AG04450 (cell line): ENCODE measurements around the gene UBE2E2. TPM values are rescaled to one million over a fixed set of nuclear protein-coding genes. Genes with fewer than 3 reads are reported as not detected.

Experiments used
- CTCF ChIA-PET: fragments of 300-600, 350-600 bp; formaldehyde crosslinking; extraction: SDS; loops from one replicate; lab custom pipeline; 2022; ENCODE audit warnings: antibody characterized with exemption, inconsistent platforms; lab: Charles Lee
- POLR2A ChIA-PET: fragments of 350-600 bp; formaldehyde crosslinking; extraction: SDS; loops from one replicate; lab custom pipeline; 2021; ENCODE audit warnings: antibody characterized with exemption, inconsistent platforms; lab: Yijun Ruan, JAX
- DNase-seq: peaks from one replicate; pipeline ENCODE4 v3.0.0-alpha.2; 2011; ENCODE audit warnings: low read depth, low spot score
- H3K27ac ChIP-seq: one replicate; pipeline ENCODE4 v1.5.1; 2012; ENCODE audit warnings: low read depth, low read length, control low read depth
- H3K27me3 ChIP-seq: one replicate; pipeline ENCODE4 v1.6.0; 2012; ENCODE audit warnings: low read length; ENCODE audit not compliant: control insufficient read depth, insufficient read depth
- H3K4me3 ChIP-seq: 2 replicates; pipeline ENCODE4 v1.5.1; 2011; ENCODE audit warnings: mild to moderate bottlenecking, low read depth, low read length, control low read depth
- H3K9me3 ChIP-seq: 2 replicates; pipeline ENCODE4 v1.5.1; 2012; ENCODE audit warnings: low read length; ENCODE audit not compliant: control insufficient read depth, insufficient read depth
- polyA plus RNA-seq: library from polyadenylated mRNA; depleted of rRNA; stranded (reverse); fragments of >200 nt; gene quantifications from 2 replicates; pipeline ENCODE4 v1.2.3, GENCODE V29; 2011
- TF ChIP-seq, protein P1 (sequence below): IDR thresholded peaks from 2 replicates; pipeline ENCODE4 v1.5.1; 2011; ENCODE audit warnings: low read depth, low read length, control low read depth, inconsistent platforms

UBE2E2 gene
- polyA plus RNA-seq, 1 experiment: 43.2 TPM

DNA sequence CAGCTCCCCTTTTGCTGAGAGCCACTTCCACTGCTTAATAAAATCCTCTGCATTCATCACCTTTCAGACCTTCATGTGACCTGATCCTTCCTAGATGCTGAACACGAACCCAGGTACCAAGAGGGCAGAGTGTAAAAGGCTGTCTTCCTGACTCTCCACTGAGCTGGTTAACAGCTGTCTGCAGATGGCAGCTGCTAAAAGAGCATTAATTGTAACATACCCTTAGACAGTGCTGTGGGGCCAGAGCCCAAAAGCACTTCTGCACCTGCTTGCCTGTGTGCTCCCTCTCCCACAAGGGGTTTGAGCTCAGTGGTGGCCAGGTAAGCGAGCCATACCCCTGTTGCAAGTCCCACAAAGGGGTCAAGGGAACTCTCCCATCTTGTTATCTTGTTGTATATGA lies 187.3 kb downstream of the UBE2E2 start:
- no peaks in the 10 kb centered on the region for H3K27me3 ChIP-seq
- TF ChIP-seq, protein P1, sequence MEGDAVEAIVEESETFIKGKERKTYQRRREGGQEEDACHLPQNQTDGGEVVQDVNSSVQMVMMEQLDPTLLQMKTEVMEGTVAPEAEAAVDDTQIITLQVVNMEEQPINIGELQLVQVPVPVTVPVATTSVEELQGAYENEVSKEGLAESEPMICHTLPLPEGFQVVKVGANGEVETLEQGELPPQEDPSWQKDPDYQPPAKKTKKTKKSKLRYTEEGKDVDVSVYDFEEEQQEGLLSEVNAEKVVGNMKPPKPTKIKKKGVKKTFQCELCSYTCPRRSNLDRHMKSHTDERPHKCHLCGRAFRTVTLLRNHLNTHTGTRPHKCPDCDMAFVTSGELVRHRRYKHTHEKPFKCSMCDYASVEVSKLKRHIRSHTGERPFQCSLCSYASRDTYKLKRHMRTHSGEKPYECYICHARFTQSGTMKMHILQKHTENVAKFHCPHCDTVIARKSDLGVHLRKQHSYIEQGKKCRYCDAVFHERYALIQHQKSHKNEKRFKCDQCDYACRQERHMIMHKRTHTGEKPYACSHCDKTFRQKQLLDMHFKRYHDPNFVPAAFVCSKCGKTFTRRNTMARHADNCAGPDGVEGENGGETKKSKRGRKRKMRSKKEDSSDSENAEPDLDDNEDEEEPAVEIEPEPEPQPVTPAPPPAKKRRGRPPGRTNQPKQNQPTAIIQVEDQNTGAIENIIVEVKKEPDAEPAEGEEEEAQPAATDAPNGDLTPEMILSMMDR: no peak
- no peaks in the 10 kb centered on the region for H3K9me3 ChIP-seq
- no peak overlapping the region for H3K4me3 ChIP-seq
- ChIA-PET POLR2A (no interaction called here), CTCF (no interaction called here)
- H3K27ac ChIP-seq: no peak overlapping the region
- DNase-seq: no peak

DNA sequence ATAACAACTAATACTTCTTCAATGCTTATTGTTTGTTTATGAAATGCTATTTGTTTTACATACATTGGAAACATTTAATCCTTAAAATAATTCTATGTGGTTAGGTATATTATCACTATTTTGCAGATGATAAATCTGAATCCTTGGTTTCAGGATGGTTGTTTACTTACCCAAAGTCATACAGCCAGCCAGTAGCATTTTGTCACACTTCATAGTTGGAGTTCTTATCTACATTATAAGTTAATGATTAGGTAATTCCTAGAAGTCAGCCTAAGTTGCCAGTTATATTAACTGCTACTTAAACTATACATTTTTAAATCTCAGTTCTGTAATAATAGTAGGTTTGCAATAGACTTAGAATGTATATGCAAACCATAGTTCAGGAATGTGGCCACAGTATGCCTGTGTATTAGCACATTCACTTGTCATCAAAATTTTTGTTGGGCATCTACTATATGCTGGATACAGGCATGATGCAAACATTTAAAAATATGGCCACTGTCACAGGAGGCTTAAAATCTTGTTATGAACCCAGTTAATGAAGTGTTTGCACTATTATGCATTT lies 187.9 kb downstream of the UBE2E2 start:
- TF ChIP-seq, protein P1: no peak
- Histone ChIP-seq H3K27me3 (no peaks in the 10 kb centered on the region), H3K9me3 (no peaks in the 10 kb centered on the region), H3K27ac (no peak overlapping the region), H3K4me3 (no peak overlapping the region)
- DNase-seq: no peak
- ChIA-PET CTCF (no interaction called here), POLR2A (no interaction called here)

DNA sequence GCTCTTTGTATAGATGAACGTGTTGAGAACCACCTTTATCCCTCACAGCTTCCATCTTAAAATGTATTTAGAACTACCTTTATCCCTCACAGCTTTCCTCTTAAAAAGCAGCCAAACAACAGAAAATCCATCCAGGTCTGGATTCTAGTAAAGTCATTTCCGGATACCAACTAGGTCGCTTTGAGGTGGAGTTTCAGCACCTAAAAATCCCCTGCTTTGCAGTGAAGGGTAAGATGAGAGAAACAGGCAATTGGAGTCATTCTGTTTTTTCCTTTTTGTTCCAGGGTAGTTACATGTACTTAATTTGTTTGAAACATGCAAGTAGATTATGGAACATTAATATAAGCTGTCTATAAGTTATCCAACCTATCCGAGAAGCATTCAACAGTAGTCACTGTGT lies 192.0 kb downstream of the UBE2E2 start:
- Histone ChIP-seq H3K9me3 (no peaks in the 10 kb centered on the region), H3K27ac (no peak overlapping the region), H3K27me3 (no peaks in the 10 kb centered on the region), H3K4me3 (no peak overlapping the region)
- TF ChIP-seq, protein P1: no peak
- no peak for DNase-seq
- ChIA-PET POLR2A (no interaction called here), CTCF (interaction anchor here (1.5 kb wide), 1 partner anchor 29 kb away, joined by 3 read pairs; no protein-coding TSS in a partner anchor)

DNA sequence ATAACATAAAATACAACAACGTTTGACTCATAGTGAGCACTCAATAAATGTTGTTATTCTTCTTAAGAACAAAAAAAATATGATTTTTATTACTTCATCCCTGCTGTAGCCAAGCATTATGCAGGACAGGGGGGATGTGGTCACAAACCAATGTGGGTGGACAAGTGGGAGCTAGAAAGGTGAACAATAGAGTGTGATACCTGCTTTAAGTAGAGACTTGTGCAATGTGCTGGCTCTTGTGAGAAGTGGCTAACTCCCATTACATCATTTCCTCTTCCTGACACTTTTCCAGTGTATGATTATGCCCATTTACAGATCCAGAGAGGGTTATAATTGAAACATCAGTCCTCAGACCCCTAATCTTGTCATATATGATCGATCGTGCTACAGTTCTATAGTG lies 193.6 kb downstream of the UBE2E2 start:
- DNase-seq: no peak
- CTCF ChIA-PET: no interaction called here
- H3K27me3 ChIP-seq: no peaks in the 10 kb centered on the region
- no peak overlapping the region for H3K27ac ChIP-seq
- TF ChIP-seq, protein P1: no peak
- POLR2A ChIA-PET: no interaction called here
- H3K9me3 ChIP-seq: no peaks in the 10 kb centered on the region
- H3K4me3 ChIP-seq: no peak overlapping the region

DNA sequence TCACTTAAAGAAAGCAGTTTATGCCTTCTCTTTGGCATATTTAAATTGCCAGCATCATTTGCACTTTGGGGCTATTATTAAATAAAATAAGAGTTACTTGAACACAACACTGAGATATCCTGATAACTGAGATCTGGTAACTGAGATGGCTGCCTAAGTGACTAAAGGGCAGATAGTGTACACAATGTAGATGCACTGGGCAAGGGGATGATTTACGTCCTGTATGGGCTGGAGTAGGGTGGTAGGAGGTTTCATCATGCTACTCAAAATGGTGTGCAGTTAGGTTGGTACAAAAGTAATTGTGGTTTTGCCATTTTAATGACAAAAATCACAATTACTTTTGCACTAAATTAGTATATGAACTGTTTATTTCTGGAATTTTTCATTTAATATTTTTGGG lies 196.1 kb downstream of the UBE2E2 start:
- POLR2A ChIA-PET: no interaction called here
- H3K9me3 ChIP-seq: no peaks in the 10 kb centered on the region
- DNase-seq: no peak
- TF ChIP-seq, protein P1: no peak
- no peaks in the 10 kb centered on the region for H3K27me3 ChIP-seq
- CTCF ChIA-PET: no interaction called here
- no peak overlapping the region for H3K27ac ChIP-seq
- H3K4me3 ChIP-seq: no peak overlapping the region
